GM12891 (cell line): ENCODE measurements around the gene PSMA3.

Source experiments
- DNase-seq: peaks from one replicate; pipeline ENCODE4 v3.0.0; 2011; ENCODE audit warnings: low spot score; ENCODE audit not compliant: insufficient read length
- FAIRE-seq: peaks from 2 replicates; lab custom pipeline; 2011; peaks lifted over from hg19 to GRCh38; lab: Jason Lieb, UNC
- PAX5 ChIP-seq: IDR thresholded peaks from 2 replicates; pipeline ENCODE4 v1.6.1; 2011; ENCODE audit warnings: low read length, moderate library complexity, mild to moderate bottlenecking; ENCODE audit not compliant: insufficient read depth, severe bottlenecking
- POLR2A ChIP-seq: IDR thresholded peaks from 2 replicates; pipeline ENCODE4 v1.6.1; 2011; ENCODE audit warnings: low read depth, low read length, control low read depth
- POLR2AphosphoS5 ChIP-seq: IDR thresholded peaks from 2 replicates; pipeline ENCODE4 v1.6.1; 2011; ENCODE audit warnings: low read depth, low read length, control low read depth
- POU2F2 ChIP-seq: IDR thresholded peaks from 2 replicates; pipeline ENCODE4 v1.6.1; 2011; ENCODE audit warnings: low read depth, mild to moderate bottlenecking, control low read depth, low read length, moderate library complexity
- SPI1 ChIP-seq: IDR thresholded peaks from 2 replicates; pipeline ENCODE4 v1.6.1; 2011; ENCODE audit warnings: low read depth, low read length, control low read depth
- TAF1 ChIP-seq: IDR thresholded peaks from 2 replicates; pipeline ENCODE4 v1.6.1; 2011; ENCODE audit warnings: low read depth, low read length, control low read depth

Gene PSMA3

GRCh38 chr14:58285132-58285531, 40.5 kb downstream of the PSMA3 start:
- TF ChIP-seq POLR2AphosphoS5 (no peak), TAF1 (no peak), PAX5 (no peak), SPI1 (no peak), POLR2A (no peak), POU2F2 (no peak)
- FAIRE-seq (no peak), DNase-seq (no peak)

DNA sequence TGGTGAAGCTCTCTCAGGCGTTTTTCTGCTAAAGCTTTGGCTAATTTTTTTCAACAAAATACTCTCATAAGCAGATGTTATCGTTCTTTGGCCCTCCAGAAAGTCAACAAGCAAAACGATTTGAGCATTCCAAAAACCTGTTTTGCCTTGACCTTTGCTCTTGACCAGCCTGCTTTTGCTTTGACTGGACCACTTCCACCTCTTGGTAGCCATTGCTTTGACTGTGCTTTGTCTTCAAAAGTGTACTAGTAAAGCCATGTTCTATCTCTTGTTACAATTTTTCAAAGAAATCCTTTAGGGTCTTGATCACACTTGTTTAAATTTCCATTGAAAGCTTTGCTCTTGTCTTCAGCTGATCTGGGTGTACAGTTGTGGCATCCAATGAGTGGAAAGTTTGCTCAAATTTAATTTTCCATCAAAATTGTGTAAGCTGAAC, 43.0 kb downstream of the PSMA3 start:
- no peak for DNase-seq
- TF ChIP-seq PAX5 (no peak), SPI1 (no peak), POU2F2 (no peak), POLR2A (no peak), TAF1 (no peak), POLR2AphosphoS5 (no peak)
- no peak for FAIRE-seq

GRCh38 chr14:58288106-58288792, 43.6 kb downstream of the PSMA3 start:
- TF ChIP-seq POLR2AphosphoS5 = no peak
- no peak for TF ChIP-seq TAF1
- FAIRE-seq = no peak
- no peak for DNase-seq

DNA sequence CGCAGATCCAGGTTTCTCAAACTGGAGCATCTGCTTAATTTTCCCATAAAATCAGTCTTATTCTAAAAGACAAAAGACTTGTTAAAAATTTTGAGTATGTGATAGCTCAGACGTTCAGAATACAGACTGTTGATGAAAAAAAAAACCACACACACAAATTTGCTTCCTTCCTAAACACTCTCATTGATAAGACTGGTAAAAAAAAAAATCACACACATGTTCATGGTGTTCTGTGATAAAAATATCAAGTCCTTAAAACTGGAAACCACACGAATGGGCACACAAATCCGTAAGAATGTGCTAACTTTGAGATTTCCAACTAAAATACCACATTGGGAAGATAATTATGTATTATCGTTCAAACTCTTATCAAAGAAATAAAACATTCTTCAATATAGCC, 47.0 kb downstream of the PSMA3 start:
- DNase-seq (no peak), FAIRE-seq (no peak)

DNA sequence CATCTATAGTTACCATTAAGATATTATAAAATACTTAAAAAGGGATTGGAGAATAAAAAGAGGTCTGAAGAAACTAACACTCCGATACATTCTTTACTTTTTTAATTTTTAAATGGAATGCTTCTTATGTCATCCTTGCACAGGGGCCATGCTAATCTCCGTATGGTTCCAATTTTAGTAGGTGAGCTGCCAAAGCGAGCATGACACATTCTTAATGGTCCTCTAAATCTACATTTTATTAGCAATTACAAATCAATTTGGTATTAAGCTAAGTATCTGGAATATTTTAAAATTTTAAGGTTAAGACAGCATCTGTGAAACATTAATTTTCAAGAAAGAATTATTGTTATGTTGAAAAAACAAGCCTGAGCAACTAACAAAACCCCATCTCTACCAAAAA, 47.5 kb downstream of the PSMA3 start:
- FAIRE-seq (no peak), DNase-seq (no peak)
- no peak for TF ChIP-seq PAX5
- no peak for TF ChIP-seq SPI1
- TF ChIP-seq POLR2A = no peak
- no peak for TF ChIP-seq TAF1
- TF ChIP-seq POU2F2 = no peak
- TF ChIP-seq POLR2AphosphoS5 = no peak

More for the DNA sequence above, 47.0 kb downstream of the PSMA3 start:
- TF ChIP-seq POU2F2 (no peak), TAF1 (no peak), PAX5 (no peak), SPI1 (no peak), POLR2A (no peak), POLR2AphosphoS5 (no peak)

GRCh38 chr14:58294201-58294600, 49.6 kb downstream of the PSMA3 start:
- DNase-seq = no peak
- 0 out of 2 replicates have a peak, but pooled peaks have one; percentile 11 for TF ChIP-seq POLR2AphosphoS5
- TF ChIP-seq POU2F2 = no peak
- no peak for FAIRE-seq

DNA sequence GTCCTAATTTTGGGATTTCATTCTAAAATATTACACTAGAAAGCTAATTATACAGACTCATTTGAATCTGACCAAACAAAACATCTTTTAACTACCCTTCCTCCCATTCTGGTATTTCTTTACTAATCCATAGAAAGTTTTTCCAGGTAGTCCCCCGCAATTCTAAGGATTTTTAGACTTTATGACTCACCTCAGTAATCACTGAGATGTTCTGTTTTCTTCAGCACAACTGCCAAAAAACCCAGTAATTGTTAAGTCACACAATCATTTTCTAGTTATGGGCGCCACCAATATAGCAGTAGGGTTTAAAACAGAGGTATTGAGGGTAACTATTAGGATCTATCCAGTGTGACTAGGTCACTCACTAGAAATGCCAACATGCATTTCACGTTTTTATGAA, 52.1 kb downstream of the PSMA3 start:
- TF ChIP-seq POLR2A (no peak), POLR2AphosphoS5 (no peak), TAF1 (no peak), SPI1 (no peak), POU2F2 (no peak), PAX5 (no peak)
- DNase-seq = no peak
- no peak for FAIRE-seq

DNA sequence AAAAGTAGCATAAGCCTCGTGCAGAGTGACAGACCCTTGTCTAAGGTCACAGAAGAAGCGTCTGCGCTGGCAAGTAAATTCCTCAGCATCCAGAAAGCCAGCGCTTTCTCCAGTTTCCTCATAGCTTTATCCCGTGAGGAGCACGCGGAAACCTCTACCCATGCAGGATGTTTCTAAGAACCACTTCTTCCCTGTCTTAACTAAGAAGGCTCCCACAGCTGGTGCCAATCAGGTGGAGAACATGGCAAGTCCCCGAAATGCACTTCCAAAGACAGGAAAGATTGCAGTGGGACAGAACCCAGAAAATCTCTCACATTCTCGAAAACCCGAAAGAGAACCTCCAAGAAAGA, 52.7 kb downstream of the PSMA3 start:
- no peak for FAIRE-seq
- DNase-seq = no peak
- TF ChIP-seq POLR2AphosphoS5 = no peak
- no peak for TF ChIP-seq SPI1
- no peak for TF ChIP-seq TAF1

GRCh38 chr14:58297762-58298476, 53.3 kb downstream of the PSMA3 start:
- FAIRE-seq (peak; percentile 98), DNase-seq (peak; percentile 73)
- peak; percentile 86 for TF ChIP-seq POLR2A
- TF ChIP-seq SPI1 = no peak
- peak; percentile 57; the same call in 1 of the 2 replicates for TF ChIP-seq POU2F2
- TF ChIP-seq POLR2AphosphoS5 = peak; percentile 90
- no peak for TF ChIP-seq PAX5
- TF ChIP-seq TAF1 = peak; percentile 91

- FAIRE-seq (no peak), DNase-seq (peak; percentile 29)
- TF ChIP-seq PAX5 = no peak
- TF ChIP-seq TAF1 = peak; percentile 48; the same call in 1 of the 2 replicates
- no peak for TF ChIP-seq SPI1
- TF ChIP-seq POLR2A = peak; percentile 35; the same call in 1 of the 2 replicates
- TF ChIP-seq POLR2AphosphoS5 = no peak
- 0 out of 2 replicates have a peak, but pooled peaks have one; percentile 7 for TF ChIP-seq POU2F2
These were observed 54.1 kb downstream of the PSMA3 start, which contains the start of gene ARID4A for GRCh38 chr14:58298477-58299400. Gene ARID4A, plus strand, starts transcription at chr14:58298555. Its CDS starts 1,300 bp downstream, at chr14:58299855.
